Calu3 (cell line): ENCODE data around the gene AFP. TPM values are rescaled to one million over a fixed set of nuclear protein-coding genes. Genes with fewer than 3 reads are reported as not detected.

ENCODE experiments used
- BruUV-seq: library from RNA; stranded (reverse); fragments of 400-500 nt; replicated peaks from 2 replicates; lab custom pipeline; 2021; lab: Mats Ljungman, UMichigan
- CTCF ChIA-PET: fragments of 300-600 bp; sonication (Branson Sonifier 250); formaldehyde crosslinking; loops from one replicate; lab custom pipeline; 2022; ENCODE audit warnings: antibody characterized with exemption; lab: Charles Lee
- DNase-seq: peaks from one replicate; pipeline ENCODE4 v3.0.0; 2022
- H3K27ac Mint-ChIP-seq: one replicate; pipeline ENCODE4 v1.8.0; 2022; ENCODE audit warnings: mixed read lengths; ENCODE audit not compliant: unreplicated experiment
- H3K27me3 Mint-ChIP-seq: one replicate; pipeline ENCODE4 v1.8.0; 2022; ENCODE audit warnings: mixed read lengths; ENCODE audit not compliant: unreplicated experiment
- H3K36me3 Mint-ChIP-seq: one replicate; pipeline ENCODE4 v1.8.0; 2022; ENCODE audit warnings: mild to moderate bottlenecking, moderate library complexity, mixed read lengths; ENCODE audit not compliant: insufficient read depth, unreplicated experiment
- H3K4me1 Mint-ChIP-seq: one replicate; pipeline ENCODE4 v1.8.0; 2022; ENCODE audit warnings: mild to moderate bottlenecking, low read depth, mixed read lengths; ENCODE audit not compliant: unreplicated experiment
- H3K4me3 Mint-ChIP-seq: one replicate; pipeline ENCODE4 v1.8.0; 2022; ENCODE audit warnings: mild to moderate bottlenecking, low read depth, moderate library complexity, mixed read lengths; ENCODE audit not compliant: unreplicated experiment
- H3K9me3 Mint-ChIP-seq: one replicate; pipeline ENCODE4 v1.8.0; 2022; ENCODE audit warnings: low read depth, mixed read lengths; ENCODE audit not compliant: unreplicated experiment
- CTCF ChIP-seq: fragments of 200-600 bp; IDR thresholded peaks from one replicate; pipeline ENCODE4 v1.8.0; 2022; ENCODE audit warnings: antibody characterized with exemption; ENCODE audit not compliant: unreplicated experiment
- intact Hi-C: fragments of 100-400 bp; cut with micrococcal nuclease; formaldehyde crosslinking; loops from one replicate; pipeline ENCODE4 v1.10.0; 2022; ENCODE audit not compliant: unreplicated experiment
- total RNA-seq: library from RNA; stranded (reverse); gene quantifications from 2 replicates; pipeline ENCODE4 v1.2.3, GENCODE V29; 2022

The AFP gene
- total RNA-seq, 1 experiment from 2014 or later: not detected

GRCh38 chr4:73486497-73486896 lies 50.5 kb downstream of the AFP start:
- intact Hi-C loops: no loop called here
- no peaks in the 10 kb centered on the region for H3K9me3 Mint-ChIP-seq
- no peaks in the 10 kb centered on the region for H3K4me1 Mint-ChIP-seq
- peaks cover 36% of the 10 kb centered on the region for H3K27me3 Mint-ChIP-seq
- CTCF ChIA-PET: no interaction called here
- TF ChIP-seq CTCF: no peak
- no peak for DNase-seq
- H3K4me3 Mint-ChIP-seq: no peak overlapping the region
- H3K27ac Mint-ChIP-seq: no peak overlapping the region
- BruUV-seq: no TSS peak
- H3K36me3 Mint-ChIP-seq: no peaks in the 10 kb centered on the region

- H3K4me1 Mint-ChIP-seq: no peaks in the 10 kb centered on the region
- no peak overlapping the region for H3K27ac Mint-ChIP-seq
- no peaks in the 10 kb centered on the region for H3K9me3 Mint-ChIP-seq
- no peak for DNase-seq
- H3K4me3 Mint-ChIP-seq: no peak overlapping the region
- intact Hi-C loops: no loop called here
- TF ChIP-seq CTCF: no peak
- no peaks in the 10 kb centered on the region for H3K36me3 Mint-ChIP-seq
- peaks cover 36% of the 10 kb centered on the region for H3K27me3 Mint-ChIP-seq
- CTCF ChIA-PET: no interaction called here
- BruUV-seq: no TSS peak
Measured at GRCh38 chr4:73487233-73487632, 51.2 kb downstream of the AFP start.

GRCh38 chr4:73499996-73500765 lies 64.2 kb downstream of the AFP start:
- Mint-ChIP-seq H3K27me3 (no peaks in the 10 kb centered on the region), H3K4me3 (no peak overlapping the region), H3K36me3 (no peaks in the 10 kb centered on the region), H3K9me3 (no peaks in the 10 kb centered on the region), H3K4me1 (no peaks in the 10 kb centered on the region), H3K27ac (no peak overlapping the region)
- DNase-seq: no peak
- BruUV-seq: no TSS peak
- intact Hi-C loops: no loop called here
- CTCF ChIA-PET: interaction anchor here (0.7 kb wide), 1 partner anchor 32 kb away, joined by 3 read pairs; no protein-coding TSS in a partner anchor
- no peak for TF ChIP-seq CTCF

GRCh38 chr4:73501664-73502265 lies 65.7 kb downstream of the AFP start:
- Mint-ChIP-seq H3K9me3 (no peaks in the 10 kb centered on the region), H3K4me1 (no peaks in the 10 kb centered on the region), H3K36me3 (no peaks in the 10 kb centered on the region), H3K27me3 (no peaks in the 10 kb centered on the region), H3K4me3 (no peak overlapping the region), H3K27ac (no peak overlapping the region)
- no TSS peak for BruUV-seq
- intact Hi-C loops: no loop called here
- DNase-seq: no peak
- CTCF ChIA-PET: no interaction called here
- TF ChIP-seq CTCF: no peak
